ENCODE data around the gene SAMD14.

SAMD14 gene

DNA sequence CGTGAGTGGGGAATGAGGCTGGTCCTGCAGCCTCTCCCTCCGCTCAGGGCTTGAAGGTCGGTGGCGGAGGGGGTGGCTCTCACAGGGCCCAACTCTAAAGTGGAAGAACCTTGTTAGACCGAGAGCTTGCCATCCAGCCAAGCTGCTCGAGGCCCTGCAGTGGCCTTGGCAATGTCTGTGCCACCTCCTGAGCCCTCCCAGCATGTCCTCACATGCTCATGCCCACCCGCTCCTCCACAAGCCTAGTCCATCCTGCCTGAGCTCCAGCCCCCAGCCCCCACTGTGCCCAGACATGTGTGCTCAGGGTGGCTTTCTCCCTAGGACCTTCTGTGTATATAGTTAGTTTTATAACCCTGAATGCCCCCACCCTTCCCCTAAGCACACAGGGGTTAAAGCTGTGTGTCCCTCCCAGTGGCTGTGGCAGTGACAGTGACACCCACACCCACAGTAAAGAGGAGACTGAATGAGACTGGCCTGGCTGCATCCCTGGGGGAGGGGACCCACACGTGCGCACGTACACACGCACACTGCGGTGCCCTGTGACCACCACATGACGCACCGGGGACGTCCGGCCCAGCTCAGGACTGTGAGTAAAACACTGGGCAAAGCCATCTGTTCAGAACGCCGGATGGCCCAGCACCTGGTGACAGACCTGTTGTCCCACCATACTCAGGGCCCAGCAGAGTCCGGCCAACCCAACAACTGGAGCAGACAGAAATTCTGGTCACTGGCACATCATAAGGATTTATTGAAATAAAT, 19.2 kb downstream of the SAMD14 start:
- H3K36me3 ChIP-seq (ENCODE audit: insufficient read depth, low read length), result no peaks in the 10 kb centered on the region
- H3K9me3 ChIP-seq (ENCODE audit: control insufficient read depth, insufficient read depth, low read length), result no peaks in the 10 kb centered on the region
- H3K9ac ChIP-seq (ENCODE audit: low read depth, low read length), result no peak overlapping the region
- peaks cover 23% of the 10 kb centered on the region for H3K4me1 ChIP-seq (ENCODE audit: insufficient read depth, low read length)

DNA sequence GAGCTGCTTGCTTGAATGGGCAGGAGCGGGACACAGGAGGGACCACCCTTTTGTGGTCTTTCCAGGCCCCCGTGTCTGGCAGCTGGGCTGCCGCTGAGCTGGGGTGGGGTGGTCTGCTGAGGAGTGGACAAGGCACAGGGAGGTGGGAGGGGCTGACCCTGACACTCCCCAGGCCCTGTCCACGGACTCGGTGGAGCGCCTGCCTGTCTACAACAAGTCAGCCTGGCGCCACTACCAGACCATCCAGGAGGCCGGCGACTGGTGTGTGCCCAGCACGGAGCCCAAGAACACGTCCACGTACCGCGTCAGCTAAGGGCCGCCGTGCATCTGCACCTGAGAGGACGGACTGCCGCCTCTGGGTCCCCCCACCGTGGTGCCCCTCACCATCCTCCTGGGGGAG, 20.2 kb downstream of the SAMD14 start:
- Histone ChIP-seq H3K9ac (ENCODE audit: low read depth, low read length) (no peak overlapping the region), H3K36me3 (ENCODE audit: insufficient read depth, low read length) (no peaks in the 10 kb centered on the region)

DNA sequence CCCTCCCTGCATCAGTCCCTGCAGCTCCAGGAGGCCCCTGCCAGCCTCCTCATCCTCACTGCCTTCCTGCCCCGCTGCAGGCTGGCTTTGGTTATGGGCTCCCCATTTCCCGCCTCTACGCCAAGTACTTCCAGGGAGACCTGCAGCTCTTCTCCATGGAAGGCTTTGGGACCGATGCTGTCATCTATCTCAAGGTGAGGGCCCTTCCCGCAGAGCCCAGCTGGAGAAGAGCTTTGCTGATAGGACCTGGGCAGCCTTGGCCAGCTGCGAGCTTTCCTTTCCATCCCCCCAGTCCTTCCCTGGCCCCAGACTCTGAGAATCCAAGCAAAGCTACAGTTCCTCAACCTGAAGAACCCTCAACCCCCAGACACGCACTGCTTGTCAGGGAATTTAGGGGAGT, 20.8 kb downstream of the SAMD14 start:
- H3K9me3 ChIP-seq (ENCODE audit: control insufficient read depth, insufficient read depth, low read length), result no peaks in the 10 kb centered on the region
- no peaks in the 10 kb centered on the region for H3K36me3 ChIP-seq (ENCODE audit: insufficient read depth, low read length)
- H3K9ac ChIP-seq (ENCODE audit: low read depth, low read length), result no peak overlapping the region
- peaks cover 19% of the 10 kb centered on the region for H3K4me1 ChIP-seq (ENCODE audit: insufficient read depth, low read length)

More for the DNA sequence above, 20.2 kb downstream of the SAMD14 start:
- Histone ChIP-seq H3K4me1 (ENCODE audit: insufficient read depth, low read length) (peaks cover 19% of the 10 kb centered on the region), H3K9me3 (ENCODE audit: control insufficient read depth, insufficient read depth, low read length) (no peaks in the 10 kb centered on the region)

DNA sequence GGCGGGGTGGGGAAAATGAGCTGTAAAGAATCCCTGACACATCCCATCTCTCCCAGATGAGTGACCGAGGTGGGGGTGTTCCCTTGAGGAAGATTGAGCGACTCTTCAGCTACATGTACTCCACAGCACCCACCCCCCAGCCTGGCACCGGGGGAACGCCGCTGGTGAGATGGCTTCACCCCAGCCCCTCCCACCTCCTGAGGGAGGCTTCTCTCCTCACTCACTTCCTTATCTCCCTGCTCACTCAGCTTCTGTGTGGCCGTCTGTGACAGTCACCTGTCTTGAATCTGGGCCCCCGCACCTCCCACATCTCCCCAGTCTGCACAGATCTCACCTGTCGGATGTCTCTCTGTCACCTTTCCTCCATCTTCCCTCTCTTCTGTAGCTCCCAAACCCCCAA, 21.4 kb downstream of the SAMD14 start:
- Histone ChIP-seq H3K4me1 (ENCODE audit: insufficient read depth, low read length) (peaks cover 19% of the 10 kb centered on the region), H3K9me3 (ENCODE audit: control insufficient read depth, insufficient read depth, low read length) (no peaks in the 10 kb centered on the region), H3K9ac (ENCODE audit: low read depth, low read length) (no peak overlapping the region), H3K36me3 (ENCODE audit: insufficient read depth, low read length) (no peaks in the 10 kb centered on the region)

DNA sequence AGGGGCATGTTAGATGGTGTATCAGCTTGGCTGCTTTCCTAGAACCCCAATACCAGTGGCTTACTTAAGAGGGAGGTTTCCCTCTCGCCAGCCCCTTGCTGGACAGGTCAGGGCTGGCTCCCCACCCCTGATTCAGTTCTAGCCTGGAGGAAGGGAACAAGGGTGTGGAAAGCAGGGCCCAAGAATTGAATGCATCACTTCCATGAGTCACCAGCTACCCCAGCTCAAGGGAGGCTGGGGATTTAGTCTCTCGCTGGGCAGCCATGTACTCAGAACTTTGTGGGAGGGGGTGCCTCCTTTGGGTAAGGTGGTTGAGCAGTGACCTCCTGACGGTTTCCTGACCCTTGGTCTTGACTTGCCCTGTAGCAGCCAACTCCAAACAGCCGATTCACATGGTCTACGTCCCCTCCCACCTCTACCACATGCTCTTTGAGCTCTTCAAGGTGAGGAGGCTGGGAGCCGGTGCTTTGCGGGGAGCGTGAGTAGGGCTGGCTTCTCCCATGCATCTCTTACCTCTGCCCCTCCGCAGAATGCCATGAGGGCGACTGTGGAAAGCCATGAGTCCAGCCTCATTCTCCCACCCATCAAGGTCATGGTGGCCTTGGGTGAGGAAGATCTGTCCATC, 22.1 kb downstream of the SAMD14 start:
- Histone ChIP-seq H3K36me3 (ENCODE audit: insufficient read depth, low read length) (no peaks in the 10 kb centered on the region), H3K9ac (ENCODE audit: low read depth, low read length) (no peak overlapping the region), H3K9me3 (ENCODE audit: control insufficient read depth, insufficient read depth, low read length) (no peaks in the 10 kb centered on the region), H3K4me1 (ENCODE audit: insufficient read depth, low read length) (peaks cover 19% of the 10 kb centered on the region)

DNA sequence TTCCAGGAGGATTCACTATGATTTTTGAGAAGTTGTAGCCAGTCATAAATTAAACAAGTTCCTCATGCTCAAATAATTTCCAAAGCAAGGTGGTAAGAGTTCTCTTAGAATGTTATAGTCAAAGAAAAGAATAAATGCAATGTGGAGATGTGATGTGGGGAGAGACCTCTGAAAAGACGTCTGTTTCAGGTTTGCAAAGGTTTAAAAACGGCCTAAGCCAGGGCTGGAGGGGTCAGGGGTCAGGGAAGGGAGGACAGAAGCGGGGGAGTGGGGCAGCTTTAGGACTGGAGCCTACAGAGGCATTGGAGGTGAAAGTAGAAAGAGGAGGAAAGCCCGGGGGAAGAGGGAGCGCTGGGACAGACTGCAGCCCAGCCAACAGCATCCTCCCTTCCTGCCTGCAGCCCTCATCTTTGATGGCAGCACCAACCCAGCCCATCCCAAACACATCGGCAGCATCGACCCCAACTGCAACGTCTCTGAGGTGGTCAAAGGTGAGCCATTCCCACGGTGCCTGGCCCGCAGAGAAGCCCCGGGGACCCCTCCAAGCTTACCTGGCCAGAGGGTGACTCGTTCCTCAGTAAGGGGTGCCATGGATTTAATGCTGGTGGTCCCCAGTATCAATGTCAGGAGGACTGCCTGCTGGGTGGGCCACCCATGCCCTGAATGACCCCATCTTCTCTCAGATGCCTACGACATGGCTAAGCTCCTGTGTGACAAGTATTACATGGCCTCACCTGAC, 23.4 kb downstream of the SAMD14 start:
- no peak overlapping the region for H3K9ac ChIP-seq (ENCODE audit: low read depth, low read length)
- H3K4me1 ChIP-seq (ENCODE audit: insufficient read depth, low read length), result peaks cover 18% of the 10 kb centered on the region
- no peaks in the 10 kb centered on the region for H3K36me3 ChIP-seq (ENCODE audit: insufficient read depth, low read length)
- no peaks in the 10 kb centered on the region for H3K9me3 ChIP-seq (ENCODE audit: control insufficient read depth, insufficient read depth, low read length)

DNA sequence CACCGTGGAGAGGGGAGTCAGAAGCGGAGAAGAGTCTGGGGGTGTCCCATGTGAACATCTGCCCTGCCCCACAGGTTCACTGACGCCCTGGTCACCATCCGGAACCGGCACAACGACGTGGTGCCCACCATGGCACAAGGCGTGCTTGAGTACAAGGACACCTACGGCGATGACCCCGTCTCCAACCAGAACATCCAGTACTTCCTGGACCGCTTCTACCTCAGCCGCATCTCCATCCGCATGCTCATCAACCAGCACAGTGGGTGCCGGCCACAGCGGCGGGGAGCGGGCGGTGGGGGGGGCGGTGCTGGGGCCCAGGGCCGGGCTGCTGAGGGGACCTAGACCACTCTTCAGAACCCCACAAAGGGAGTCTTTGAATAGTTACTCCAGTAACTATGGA, 24.1 kb downstream of the SAMD14 start:
- H3K4me1 ChIP-seq (ENCODE audit: insufficient read depth, low read length), result peaks cover 19% of the 10 kb centered on the region
- no peaks in the 10 kb centered on the region for H3K36me3 ChIP-seq (ENCODE audit: insufficient read depth, low read length)
- no peaks in the 10 kb centered on the region for H3K9me3 ChIP-seq (ENCODE audit: control insufficient read depth, insufficient read depth, low read length)
- no peak overlapping the region for H3K9ac ChIP-seq (ENCODE audit: low read depth, low read length)

DNA sequence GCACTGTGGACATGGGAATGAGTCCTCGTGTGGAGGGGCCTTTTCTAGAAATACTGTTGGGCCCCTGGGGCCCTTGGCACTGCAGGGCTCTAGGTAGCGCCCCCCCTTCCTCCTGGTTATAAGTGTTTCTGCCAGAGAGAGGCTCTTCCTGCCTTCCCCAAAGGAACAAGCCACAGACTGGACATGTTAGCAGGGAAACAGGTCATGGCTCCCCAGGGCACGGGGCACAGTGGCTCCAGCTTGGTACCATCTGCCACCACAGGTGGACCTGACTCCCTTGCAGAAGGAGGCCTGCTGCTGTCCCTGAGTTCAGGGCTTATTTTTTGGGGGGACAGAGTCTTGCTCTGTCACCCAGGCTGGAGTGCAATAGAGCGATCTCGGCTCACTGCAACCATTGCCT, 26.0 kb downstream of the SAMD14 start:
- H3K9me3 ChIP-seq (ENCODE audit: control insufficient read depth, insufficient read depth, low read length), result no peaks in the 10 kb centered on the region
- H3K36me3 ChIP-seq (ENCODE audit: insufficient read depth, low read length), result no peaks in the 10 kb centered on the region
- H3K9ac ChIP-seq (ENCODE audit: low read depth, low read length), result no peak overlapping the region
- peaks cover 27% of the 10 kb centered on the region for H3K4me1 ChIP-seq (ENCODE audit: insufficient read depth, low read length)

DNA sequence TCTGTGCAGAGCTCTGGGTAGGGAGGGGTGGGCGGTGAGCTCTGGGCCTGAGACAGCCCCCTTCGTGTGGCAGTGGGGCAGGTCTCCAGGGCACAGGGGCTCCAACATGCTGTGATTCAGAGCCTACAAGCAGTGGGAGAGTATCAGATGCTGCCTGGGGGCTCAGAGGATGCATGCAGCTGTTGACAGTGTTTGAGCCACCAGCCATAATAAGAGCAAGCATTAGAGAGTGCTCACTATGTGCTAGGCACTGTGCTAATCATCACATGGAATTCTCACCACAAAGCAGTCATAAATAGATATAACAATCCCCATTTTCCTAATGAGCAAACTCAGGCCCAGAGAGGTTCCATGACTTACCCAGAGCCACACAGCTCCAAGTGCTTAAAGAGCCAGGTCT, 26.7 kb downstream of the SAMD14 start:
- Histone ChIP-seq H3K9ac (ENCODE audit: low read depth, low read length) (no peak overlapping the region), H3K36me3 (ENCODE audit: insufficient read depth, low read length) (no peaks in the 10 kb centered on the region)

DNA sequence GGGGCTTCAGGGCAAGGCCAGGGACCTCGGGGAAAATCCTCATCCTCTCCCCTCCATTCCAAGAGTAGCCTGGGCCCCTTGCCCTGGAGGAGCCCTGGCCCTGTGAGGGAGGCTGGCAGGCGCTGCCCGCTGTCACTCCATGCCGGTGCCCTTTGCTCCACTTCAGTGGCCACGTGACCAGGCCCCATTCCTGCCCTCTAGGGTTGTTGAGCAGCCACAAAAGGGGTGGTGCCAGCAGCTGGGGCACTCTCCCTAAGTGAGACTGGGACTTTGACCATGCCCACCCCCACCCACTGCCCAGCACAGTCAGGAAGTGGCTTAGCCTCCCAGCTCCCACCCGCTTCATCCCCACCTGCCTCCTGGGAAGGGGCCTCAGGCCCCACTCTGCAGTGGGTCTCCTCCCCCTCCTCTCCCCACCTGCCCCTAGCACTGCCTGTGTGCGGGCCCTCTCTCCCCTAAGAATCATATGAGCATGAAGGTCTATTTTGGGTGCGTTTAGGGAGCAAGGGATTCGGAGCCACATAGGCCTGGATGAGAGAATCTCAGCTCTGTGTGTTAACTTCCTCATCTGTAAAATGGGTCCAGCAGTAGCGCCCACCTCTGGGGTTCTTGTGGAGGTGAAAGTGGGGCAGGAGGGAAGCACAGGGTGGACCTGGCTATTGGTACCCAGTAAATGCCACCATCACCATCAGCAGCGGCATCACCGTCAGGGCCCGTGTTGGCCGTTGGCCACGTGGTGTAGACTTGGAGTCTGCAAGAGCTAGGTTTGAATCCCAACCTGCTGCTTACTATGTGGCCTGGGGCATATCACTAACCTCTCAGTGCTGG, 27.6 kb downstream of the SAMD14 start:
- peaks cover 23% of the 10 kb centered on the region for H3K4me1 ChIP-seq (ENCODE audit: insufficient read depth, low read length)
- no peaks in the 10 kb centered on the region for H3K9me3 ChIP-seq (ENCODE audit: control insufficient read depth, insufficient read depth, low read length)
- H3K36me3 ChIP-seq (ENCODE audit: insufficient read depth, low read length), result no peaks in the 10 kb centered on the region
- no peak overlapping the region for H3K9ac ChIP-seq (ENCODE audit: low read depth, low read length)

More for the DNA sequence above, 26.7 kb downstream of the SAMD14 start:
- Histone ChIP-seq H3K4me1 (ENCODE audit: insufficient read depth, low read length) (peaks cover 27% of the 10 kb centered on the region), H3K9me3 (ENCODE audit: control insufficient read depth, insufficient read depth, low read length) (no peaks in the 10 kb centered on the region)

DNA sequence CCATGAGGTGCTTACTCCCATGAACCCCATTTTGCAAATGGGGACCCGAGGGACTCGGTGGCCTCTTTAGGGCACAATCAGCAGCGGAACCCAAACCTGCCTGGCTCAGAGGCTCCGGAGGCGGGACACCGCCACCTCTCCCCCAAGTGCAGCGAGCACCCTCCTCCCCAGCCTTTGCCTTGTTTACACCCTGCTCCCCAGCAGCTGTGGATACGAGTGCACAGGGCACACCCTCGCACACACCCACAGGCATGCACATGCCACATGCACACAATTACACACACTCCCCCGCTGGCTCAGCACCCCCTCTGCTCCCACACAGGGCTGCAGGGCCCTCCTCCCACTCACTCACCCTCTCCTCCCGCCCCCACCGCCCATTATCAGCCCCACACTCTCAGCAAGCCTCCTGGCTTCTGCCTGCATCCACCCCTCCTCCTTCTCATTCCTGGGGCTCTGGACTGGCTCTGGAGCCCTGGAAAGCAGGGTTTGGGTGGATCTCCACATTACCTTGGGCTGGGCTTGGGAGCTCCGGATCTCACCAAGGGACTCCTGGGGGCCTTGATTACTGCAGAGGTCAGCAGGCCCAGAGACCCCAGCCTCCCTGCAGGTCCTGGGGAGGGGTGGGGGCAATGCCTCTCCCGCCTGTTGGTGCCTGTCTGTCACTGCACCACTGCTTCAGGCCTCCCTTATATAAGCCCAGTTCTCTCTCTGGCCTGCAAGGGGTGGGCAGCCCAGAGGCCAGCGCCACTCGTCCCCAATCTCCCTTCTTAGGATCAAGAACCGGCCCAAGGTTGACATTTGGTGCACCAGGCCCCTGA, 28.4 kb downstream of the SAMD14 start:
- H3K4me1 ChIP-seq (ENCODE audit: insufficient read depth, low read length), result peaks cover 23% of the 10 kb centered on the region
- H3K36me3 ChIP-seq (ENCODE audit: insufficient read depth, low read length), result no peaks in the 10 kb centered on the region
- H3K9me3 ChIP-seq (ENCODE audit: control insufficient read depth, insufficient read depth, low read length), result no peaks in the 10 kb centered on the region
- H3K9ac ChIP-seq (ENCODE audit: low read depth, low read length), result peak overlapping the region; percentile 6; the same call in 1 of the 2 replicates

DNA sequence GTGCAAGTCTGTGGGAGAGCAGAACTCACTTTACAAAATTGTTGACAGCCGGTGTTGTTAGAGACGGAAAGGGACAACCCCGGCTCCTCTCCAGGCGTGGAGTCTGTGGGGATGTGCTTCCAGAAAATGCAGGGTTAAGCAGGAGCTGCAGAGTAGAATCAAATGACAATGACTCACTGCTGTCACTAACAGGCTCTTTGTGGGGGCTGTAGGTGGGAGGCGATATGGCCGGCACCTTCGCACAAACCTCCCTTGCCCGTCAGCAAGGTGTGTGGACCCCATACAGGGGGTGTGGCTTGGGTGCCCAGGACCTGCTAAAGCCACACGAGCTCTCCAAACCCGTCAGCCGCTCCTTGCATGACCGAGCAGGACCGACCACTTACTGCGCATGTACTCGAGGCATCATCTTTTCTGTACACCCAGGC, 29.0 kb downstream of the SAMD14 start:
- Histone ChIP-seq H3K9me3 (ENCODE audit: control insufficient read depth, insufficient read depth, low read length) (no peaks in the 10 kb centered on the region), H3K4me1 (ENCODE audit: insufficient read depth, low read length) (peaks cover 26% of the 10 kb centered on the region), H3K9ac (ENCODE audit: low read depth, low read length) (peak overlapping the region; percentile 6; the same call in 1 of the 2 replicates), H3K36me3 (ENCODE audit: insufficient read depth, low read length) (no peaks in the 10 kb centered on the region)

DNA sequence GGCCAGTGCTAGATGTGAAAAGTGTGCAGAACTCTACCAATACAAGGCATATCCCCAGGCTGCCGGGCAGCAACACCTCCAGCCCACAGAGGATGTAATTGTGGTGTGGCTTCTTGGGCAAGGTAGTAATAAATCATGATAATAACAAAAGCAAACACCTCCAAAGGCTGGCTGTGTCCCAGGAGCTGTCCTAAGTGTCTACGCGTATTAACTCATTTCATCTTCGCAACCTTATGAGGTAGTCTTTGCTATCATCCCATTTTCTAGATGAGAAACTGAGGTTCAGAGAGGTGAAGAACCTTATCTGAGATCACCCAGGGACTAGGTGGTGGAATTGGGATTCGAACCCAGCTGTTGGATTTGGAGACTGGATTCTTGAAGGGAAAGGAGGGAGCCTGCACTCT, 29.5 kb downstream of the SAMD14 start:
- Histone ChIP-seq H3K4me1 (ENCODE audit: insufficient read depth, low read length) (peaks cover 28% of the 10 kb centered on the region), H3K9ac (ENCODE audit: low read depth, low read length) (peak overlapping the region; percentile 6; the same call in 1 of the 2 replicates), H3K36me3 (ENCODE audit: insufficient read depth, low read length) (no peaks in the 10 kb centered on the region), H3K9me3 (ENCODE audit: control insufficient read depth, insufficient read depth, low read length) (no peaks in the 10 kb centered on the region)
